Peyer's patch (tissue), 4 donors: ENCODE measurements around the gene NUSAP1.

ENCODE experiments used
- POLR2A ChIP-seq, 2 donors: fragments of 450-650 bp; IDR thresholded peaks; one replicate each; pipeline ENCODE4 v1.5.1; 2017; ENCODE audit warnings: antibody characterized with exemption in 2 of 2, mild to moderate bottlenecking in 2 of 2, moderate library complexity in 2 of 2
- TF ChIP-seq, protein P1 (sequence below), 6 experiments: fragments of 450-650 bp in 4 of 6; fragments of 200-600 bp in 2 of 6; sonication (generic) in 1 of 6; IDR thresholded peaks; one replicate each; pipeline ENCODE4 v1.5.1; 2017 to 2019; ENCODE audit warnings: antibody characterized with exemption in 6 of 6, mild to moderate bottlenecking in 3 of 6, moderate library complexity in 1 of 6

DNA sequence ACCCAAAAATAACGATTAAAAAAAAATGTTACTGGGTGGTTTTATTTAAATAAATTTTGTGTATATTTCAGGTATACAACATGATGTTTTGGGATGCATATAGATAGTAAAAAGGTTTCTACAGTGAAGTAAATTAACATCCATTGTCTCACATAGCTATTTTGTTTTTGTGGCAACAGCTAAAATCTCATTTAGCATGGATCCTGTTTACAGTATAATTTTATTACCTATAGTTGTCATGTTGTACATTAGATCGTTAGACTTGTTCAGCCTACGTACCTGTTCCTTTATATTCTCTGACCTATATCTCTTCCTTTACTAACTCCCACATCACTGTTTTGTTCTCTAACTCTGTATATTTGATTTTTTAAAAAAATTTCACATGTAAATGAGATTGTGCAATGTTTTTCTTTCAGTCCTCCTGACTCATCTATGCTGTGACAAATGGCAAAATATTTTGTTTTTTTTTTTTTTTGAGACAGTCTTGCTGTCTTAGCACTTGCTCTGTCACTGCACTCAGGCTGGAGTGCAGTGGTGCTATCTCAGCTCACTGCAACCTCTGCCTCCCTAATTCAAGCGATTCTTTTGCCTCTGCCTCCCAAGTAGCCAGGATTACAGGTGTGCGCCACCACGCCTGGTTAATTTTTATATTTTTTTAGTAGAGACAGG lies 45.9 kb upstream of the NUSAP1 start:
- TF ChIP-seq, protein P1, sequence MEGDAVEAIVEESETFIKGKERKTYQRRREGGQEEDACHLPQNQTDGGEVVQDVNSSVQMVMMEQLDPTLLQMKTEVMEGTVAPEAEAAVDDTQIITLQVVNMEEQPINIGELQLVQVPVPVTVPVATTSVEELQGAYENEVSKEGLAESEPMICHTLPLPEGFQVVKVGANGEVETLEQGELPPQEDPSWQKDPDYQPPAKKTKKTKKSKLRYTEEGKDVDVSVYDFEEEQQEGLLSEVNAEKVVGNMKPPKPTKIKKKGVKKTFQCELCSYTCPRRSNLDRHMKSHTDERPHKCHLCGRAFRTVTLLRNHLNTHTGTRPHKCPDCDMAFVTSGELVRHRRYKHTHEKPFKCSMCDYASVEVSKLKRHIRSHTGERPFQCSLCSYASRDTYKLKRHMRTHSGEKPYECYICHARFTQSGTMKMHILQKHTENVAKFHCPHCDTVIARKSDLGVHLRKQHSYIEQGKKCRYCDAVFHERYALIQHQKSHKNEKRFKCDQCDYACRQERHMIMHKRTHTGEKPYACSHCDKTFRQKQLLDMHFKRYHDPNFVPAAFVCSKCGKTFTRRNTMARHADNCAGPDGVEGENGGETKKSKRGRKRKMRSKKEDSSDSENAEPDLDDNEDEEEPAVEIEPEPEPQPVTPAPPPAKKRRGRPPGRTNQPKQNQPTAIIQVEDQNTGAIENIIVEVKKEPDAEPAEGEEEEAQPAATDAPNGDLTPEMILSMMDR (IDR thresholded peaks at IDR 0.05) = no peak
- no peak for TF ChIP-seq POLR2A (IDR thresholded peaks at IDR 0.05)
